SK-N-SH (cell line): ENCODE measurements around the gene LAMTOR4.

Experiments used
- MAX ChIP-seq: IDR thresholded peaks from 2 replicates; pipeline ENCODE4 v1.4.0; 2012; ENCODE audit warnings: low read depth
- POLR2AphosphoS5 ChIP-seq: IDR thresholded peaks from 2 replicates; pipeline ENCODE4 v1.6.1; 2012; ENCODE audit warnings: low read depth, low read length
- RAD21 ChIP-seq: IDR thresholded peaks from 2 replicates; pipeline ENCODE4 v1.6.1; 2012; ENCODE audit warnings: mild to moderate bottlenecking, low read length
- SIN3A ChIP-seq: IDR thresholded peaks from 2 replicates; pipeline ENCODE4 v1.6.1; 2012; ENCODE audit warnings: low read depth, mild to moderate bottlenecking, low read length, moderate library complexity, borderline replicate concordance
- TAF1 ChIP-seq: IDR thresholded peaks from 2 replicates; pipeline ENCODE4 v1.6.1; 2012; ENCODE audit warnings: low read depth, mild to moderate bottlenecking, low read length, moderate library complexity, borderline replicate concordance
- TF ChIP-seq, protein P1 (sequence below): fragments of 200-600 bp; sonication (generic); IDR thresholded peaks from 2 replicates; pipeline ENCODE4 v1.6.1; 2017; ENCODE audit warnings: antibody characterized with exemption, mild to moderate bottlenecking, moderate library complexity

DNA sequence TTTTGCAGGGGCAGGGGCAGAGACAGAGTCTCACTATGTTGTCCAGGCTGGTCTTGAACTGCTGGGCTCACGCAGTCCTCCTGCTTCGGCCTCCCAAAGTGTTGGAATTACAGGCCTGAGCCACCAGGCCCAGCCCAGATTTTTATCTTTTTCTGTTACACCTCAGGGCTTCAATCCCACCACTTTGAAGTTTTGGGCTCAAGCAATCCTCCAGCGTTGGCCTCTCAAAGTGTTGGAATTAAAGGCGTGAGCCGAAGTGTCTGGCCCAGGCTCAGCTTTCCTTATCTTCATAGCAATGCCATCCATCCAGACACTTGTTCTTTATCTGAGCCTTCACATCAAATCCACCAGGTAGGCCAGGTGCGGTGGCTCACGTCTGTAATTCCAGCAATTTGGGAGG, 33.7 kb upstream of the LAMTOR4 start:
- TF ChIP-seq, protein P1, sequence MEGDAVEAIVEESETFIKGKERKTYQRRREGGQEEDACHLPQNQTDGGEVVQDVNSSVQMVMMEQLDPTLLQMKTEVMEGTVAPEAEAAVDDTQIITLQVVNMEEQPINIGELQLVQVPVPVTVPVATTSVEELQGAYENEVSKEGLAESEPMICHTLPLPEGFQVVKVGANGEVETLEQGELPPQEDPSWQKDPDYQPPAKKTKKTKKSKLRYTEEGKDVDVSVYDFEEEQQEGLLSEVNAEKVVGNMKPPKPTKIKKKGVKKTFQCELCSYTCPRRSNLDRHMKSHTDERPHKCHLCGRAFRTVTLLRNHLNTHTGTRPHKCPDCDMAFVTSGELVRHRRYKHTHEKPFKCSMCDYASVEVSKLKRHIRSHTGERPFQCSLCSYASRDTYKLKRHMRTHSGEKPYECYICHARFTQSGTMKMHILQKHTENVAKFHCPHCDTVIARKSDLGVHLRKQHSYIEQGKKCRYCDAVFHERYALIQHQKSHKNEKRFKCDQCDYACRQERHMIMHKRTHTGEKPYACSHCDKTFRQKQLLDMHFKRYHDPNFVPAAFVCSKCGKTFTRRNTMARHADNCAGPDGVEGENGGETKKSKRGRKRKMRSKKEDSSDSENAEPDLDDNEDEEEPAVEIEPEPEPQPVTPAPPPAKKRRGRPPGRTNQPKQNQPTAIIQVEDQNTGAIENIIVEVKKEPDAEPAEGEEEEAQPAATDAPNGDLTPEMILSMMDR = no peak
- TF ChIP-seq MAX = no peak
- no peak for TF ChIP-seq RAD21
- no peak for TF ChIP-seq TAF1
- TF ChIP-seq POLR2AphosphoS5 = no peak
- no peak for TF ChIP-seq SIN3A
